Activated T-helper 17 cell treated with anti-CD3 and anti-CD28 coated beads, Interleukin-2, amount 50 U/mL, for 72 hours (primary cell): ENCODE measurements around the gene COX14. TPM values are rescaled to one million over a fixed set of nuclear protein-coding genes. Genes with fewer than 3 reads are reported as not detected.

Source experiments
- ATAC-seq: fragments of 150-1000 bp; cut with Tn5 transposase; replicated peaks from 2 replicates; pipeline ENCODE4 v1.10.0; 2021; ENCODE audit warnings: mild to moderate bottlenecking, moderate library complexity
- H3K27ac Mint-ChIP-seq: one replicate; pipeline ENCODE4 v1.8.0; 2022; ENCODE audit warnings: mixed read lengths
- H3K27me3 Mint-ChIP-seq: one replicate; pipeline ENCODE4 v1.8.0; 2022; ENCODE audit warnings: mixed read lengths
- H3K36me3 Mint-ChIP-seq: one replicate; pipeline ENCODE4 v1.8.0; 2022; ENCODE audit warnings: low read depth, mild to moderate bottlenecking, mixed read lengths
- H3K4me1 Mint-ChIP-seq: one replicate; pipeline ENCODE4 v1.8.0; 2022; ENCODE audit warnings: mixed read lengths
- H3K4me3 Mint-ChIP-seq: one replicate; pipeline ENCODE4 v1.8.0; 2022; ENCODE audit warnings: mild to moderate bottlenecking, mixed read lengths
- H3K9me3 Mint-ChIP-seq: one replicate; pipeline ENCODE4 v1.8.0; 2022; ENCODE audit warnings: mixed read lengths
- total RNA-seq, 2 donors: library from RNA; stranded (reverse); gene quantifications; one replicate each; pipeline ENCODE4 v1.2.3, GENCODE V29; 2022

Gene COX14
- total RNA-seq, 2 donors from 2014 or later = 29.8 to 55.5 TPM

DNA sequence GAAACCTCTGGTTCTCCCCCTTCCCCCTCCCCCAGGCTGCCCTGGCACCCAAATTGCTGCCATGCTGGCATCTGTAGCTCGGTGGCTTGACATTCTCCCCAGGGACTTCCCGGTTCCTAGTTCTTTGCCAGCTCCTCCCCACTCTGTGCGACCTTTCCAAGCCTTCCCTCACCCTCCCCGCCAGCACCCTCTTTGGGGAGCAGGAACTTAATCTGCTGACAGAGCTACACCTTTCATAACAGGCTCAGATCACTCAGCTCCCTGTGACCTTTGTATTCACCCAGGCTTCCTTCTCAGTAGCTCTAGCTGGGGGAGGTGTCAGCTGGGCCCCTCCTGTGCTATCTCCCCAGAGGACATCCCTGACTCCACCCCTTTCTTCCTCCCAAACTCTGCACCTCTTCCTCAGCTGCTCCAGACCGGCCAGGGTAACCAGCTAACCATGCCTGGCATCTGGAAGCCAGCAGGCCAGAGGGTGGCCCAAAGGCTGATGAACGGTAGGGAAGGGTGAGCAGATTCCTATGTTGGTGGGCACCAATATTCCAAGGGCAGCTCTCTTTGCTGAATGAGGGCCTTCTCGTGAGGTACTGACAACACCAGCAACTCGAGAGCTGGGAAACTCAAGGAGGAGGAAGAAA, 1.8 kb upstream of the COX14 start:
- peak overlapping the region; percentile 99 for H3K4me3 Mint-ChIP-seq
- no peaks in the 10 kb centered on the region for H3K27me3 Mint-ChIP-seq
- no peak for ATAC-seq
- no peaks in the 10 kb centered on the region for H3K9me3 Mint-ChIP-seq
- H3K36me3 Mint-ChIP-seq = peaks cover 18% of the 10 kb centered on the region
- peak overlapping the region; percentile 80 for H3K27ac Mint-ChIP-seq
- H3K4me1 Mint-ChIP-seq = peaks cover 19% of the 10 kb centered on the region

DNA sequence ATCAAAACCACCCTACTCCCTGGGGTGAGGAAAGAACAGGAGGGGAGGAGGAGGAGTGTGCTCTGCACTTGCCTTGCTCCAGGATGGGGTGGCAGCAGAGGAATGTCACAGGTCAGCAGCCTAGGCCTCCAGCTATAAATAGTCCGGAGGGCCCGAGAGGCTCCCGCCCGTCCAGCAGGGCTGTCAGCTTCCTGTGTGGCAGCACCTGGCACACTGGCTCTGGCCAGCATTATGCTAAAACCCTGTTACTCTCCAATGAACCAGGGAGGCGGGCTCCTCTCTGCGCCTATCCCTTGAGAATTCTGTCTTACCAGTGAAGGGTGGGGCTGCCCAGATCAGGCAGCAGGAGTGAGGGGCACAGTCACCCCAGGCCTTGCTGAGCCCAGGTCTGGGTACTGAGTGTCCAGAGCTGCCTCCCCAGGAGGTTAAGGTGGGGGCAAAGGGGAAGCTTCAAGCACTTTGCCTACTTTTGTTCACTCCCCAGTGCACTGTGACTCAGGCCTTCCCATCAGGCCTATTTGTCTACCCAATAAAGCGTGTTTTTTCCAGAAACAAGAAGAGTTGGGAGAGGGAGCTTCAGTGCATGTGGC, 1.2 kb upstream of the COX14 start:
- Mint-ChIP-seq H3K9me3 (no peaks in the 10 kb centered on the region), H3K27me3 (no peaks in the 10 kb centered on the region), H3K4me1 (peaks cover 24% of the 10 kb centered on the region), H3K27ac (peak overlapping the region; percentile 99), H3K36me3 (peaks cover 24% of the 10 kb centered on the region), H3K4me3 (peak overlapping the region; percentile 99)
- no peak for ATAC-seq

DNA sequence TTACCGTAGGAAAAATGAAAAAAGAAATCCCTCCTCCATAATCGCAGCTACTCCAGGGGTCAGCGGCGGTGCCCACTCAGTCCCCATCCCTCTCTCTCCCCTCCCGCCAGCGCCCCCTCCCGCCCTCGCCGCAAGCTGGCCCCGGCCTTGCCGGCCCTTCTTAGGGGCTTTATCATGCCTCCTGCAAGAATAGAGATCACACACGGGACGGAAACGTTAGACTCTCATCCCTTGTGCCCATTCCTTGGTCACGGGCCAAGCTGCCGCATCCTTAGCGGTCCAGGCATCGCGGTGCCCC, 692 bp upstream of the COX14 start:
- Mint-ChIP-seq H3K9me3 (no peaks in the 10 kb centered on the region), H3K4me3 (peak overlapping the region; percentile 99), H3K27me3 (no peaks in the 10 kb centered on the region), H3K4me1 (peaks cover 26% of the 10 kb centered on the region), H3K36me3 (peaks cover 29% of the 10 kb centered on the region), H3K27ac (peak overlapping the region; percentile 99)
- no peak for ATAC-seq

DNA sequence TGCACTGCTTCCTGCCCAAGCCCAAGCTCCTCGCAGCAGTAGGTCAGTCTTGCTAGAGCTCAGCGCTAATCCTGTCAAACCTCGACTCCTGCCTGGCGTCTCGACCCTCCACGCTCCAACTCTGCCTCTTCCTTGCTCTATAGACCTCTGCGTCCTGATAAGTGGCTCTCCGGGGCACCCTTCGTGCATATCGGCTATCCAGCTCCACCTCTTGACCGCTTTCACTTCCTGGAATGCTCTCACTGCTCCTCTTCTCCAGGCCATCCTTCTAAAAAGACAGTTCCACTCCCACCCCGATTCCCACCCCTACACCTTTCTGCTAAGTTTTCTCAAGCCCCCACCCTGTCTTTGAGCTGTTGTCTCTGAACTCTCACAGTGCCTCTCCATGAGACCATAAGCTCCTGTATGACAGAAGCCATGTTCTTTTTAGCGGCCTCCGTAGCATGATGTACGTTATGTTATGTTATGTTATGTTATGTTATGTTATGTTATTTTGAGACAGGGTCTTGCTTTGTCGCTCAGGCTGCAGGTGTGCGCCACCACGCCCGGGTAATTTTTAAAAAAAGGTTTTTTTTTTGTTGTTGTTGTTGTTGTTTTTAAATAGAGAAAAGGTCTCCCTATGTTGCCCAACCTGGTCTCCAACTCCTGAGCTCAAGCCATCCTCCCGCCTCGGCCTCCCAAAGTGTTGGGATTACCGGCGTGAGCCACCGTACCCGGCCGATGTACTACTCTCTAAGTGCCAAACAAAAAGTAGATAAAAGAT, 601 bp downstream of the COX14 start:
- peaks cover 42% of the 10 kb centered on the region for H3K36me3 Mint-ChIP-seq
- H3K9me3 Mint-ChIP-seq = no peaks in the 10 kb centered on the region
- peak; percentile 2 for ATAC-seq
- H3K4me3 Mint-ChIP-seq = peak overlapping the region; percentile 99
- peaks cover 26% of the 10 kb centered on the region for H3K4me1 Mint-ChIP-seq
- peak overlapping the region; percentile 99 for H3K27ac Mint-ChIP-seq
- H3K27me3 Mint-ChIP-seq = no peaks in the 10 kb centered on the region

DNA sequence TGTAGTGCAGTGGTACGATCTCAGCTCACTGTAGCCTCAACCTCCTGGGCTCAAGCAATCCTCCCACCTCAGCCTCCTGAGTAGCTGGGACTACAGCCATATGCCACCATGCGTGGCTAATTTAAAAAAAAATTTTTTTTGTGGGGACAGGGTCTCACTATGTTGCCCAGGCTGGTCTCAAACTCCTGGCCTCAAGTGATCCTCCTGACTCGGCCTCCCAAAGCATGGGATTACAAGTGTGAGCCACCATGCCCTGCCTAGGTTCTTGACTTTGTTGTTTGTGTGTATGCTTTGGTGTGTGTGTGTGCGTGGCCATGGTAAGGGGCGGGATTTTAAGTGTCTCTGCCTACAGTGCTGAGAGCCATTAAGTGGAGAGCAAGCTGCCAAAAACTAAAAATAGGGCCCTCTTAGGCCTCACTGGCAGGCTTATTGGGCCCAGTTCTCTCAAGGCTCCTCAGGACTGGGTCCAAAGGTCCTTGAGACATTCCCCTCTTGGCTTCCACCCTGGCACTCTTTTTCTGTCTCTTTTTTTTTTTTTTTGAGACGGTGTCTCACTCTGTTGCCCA, 5.1 kb downstream of the COX14 start:
- Mint-ChIP-seq H3K9me3 (no peaks in the 10 kb centered on the region), H3K27me3 (no peaks in the 10 kb centered on the region), H3K27ac (peak overlapping the region; percentile 52), H3K4me3 (peak overlapping the region; percentile 12), H3K4me1 (peaks cover 24% of the 10 kb centered on the region), H3K36me3 (peaks cover 80% of the 10 kb centered on the region)
- no peak for ATAC-seq

DNA sequence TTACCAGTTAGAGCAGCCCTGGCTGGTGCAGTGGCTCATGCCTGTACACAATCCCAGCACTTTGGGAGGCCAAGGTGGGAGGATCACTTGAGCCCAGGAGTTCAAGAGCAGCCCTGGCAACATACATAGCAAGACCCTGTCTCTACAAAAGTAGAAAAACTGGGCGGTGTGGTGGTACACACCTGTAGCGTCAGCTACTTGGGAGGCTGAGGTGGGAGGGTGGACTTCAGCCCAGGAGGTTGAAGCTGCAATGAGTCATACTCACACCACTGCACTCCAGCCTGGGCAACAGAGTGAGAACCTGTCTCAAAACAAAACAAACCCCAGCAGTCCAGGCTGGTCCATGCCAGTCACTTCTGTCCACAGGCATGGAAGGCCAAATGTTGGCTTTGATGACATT, 7.4 kb downstream of the COX14 start:
- Mint-ChIP-seq H3K4me3 (no peak overlapping the region), H3K4me1 (peaks cover 22% of the 10 kb centered on the region), H3K9me3 (no peaks in the 10 kb centered on the region), H3K36me3 (peaks cover 95% of the 10 kb centered on the region), H3K27me3 (no peaks in the 10 kb centered on the region), H3K27ac (peak overlapping the region; percentile 61)
- no peak for ATAC-seq

DNA sequence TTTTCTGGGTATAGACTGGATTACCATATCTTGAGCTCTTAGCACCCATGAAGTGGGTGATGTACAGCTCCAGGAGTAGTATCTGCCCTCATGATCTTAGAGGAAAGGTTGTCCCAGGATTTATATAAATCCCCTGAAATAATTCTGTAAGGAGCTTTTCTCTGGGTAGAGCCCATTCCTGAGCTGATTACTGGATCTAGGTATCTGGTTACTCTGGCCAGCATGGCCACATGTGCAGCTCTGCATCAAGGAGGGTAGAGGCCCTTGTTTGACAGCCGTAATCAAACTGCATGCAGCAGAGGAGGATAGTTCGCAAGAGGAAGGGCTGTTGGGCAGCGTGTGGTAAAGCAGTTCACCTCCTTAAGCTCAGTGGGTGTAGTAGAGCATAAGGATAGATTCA, 8.5 kb downstream of the COX14 start:
- no peak overlapping the region for H3K27ac Mint-ChIP-seq
- H3K4me3 Mint-ChIP-seq = no peak overlapping the region
- ATAC-seq = no peak
- peaks cover 22% of the 10 kb centered on the region for H3K4me1 Mint-ChIP-seq
- no peaks in the 10 kb centered on the region for H3K9me3 Mint-ChIP-seq
- peaks cover 99% of the 10 kb centered on the region for H3K36me3 Mint-ChIP-seq
- H3K27me3 Mint-ChIP-seq = no peaks in the 10 kb centered on the region

DNA sequence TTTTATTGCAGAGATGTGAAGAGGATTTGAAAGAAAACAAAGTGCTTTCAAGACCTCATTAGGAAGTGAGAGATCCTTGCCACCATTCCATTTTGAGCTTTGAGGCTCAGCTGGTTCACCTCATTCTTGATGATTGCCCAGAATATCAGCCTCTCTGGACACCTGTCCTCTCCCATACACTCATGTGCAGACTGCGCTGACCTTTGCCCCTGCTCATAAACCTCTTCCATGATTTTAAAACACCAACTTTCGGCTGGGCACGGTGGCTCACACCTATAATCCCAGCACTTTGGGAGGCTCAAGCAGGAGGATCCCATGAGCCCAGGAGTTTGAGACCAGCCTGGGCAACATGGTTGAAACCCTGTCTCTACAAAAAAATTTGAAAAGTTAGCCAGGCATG, 8.9 kb downstream of the COX14 start:
- H3K4me1 Mint-ChIP-seq = peaks cover 22% of the 10 kb centered on the region
- H3K9me3 Mint-ChIP-seq = no peaks in the 10 kb centered on the region
- no peaks in the 10 kb centered on the region for H3K27me3 Mint-ChIP-seq
- H3K4me3 Mint-ChIP-seq = no peak overlapping the region
- no peak for ATAC-seq
- H3K27ac Mint-ChIP-seq = peak overlapping the region; percentile 23
- H3K36me3 Mint-ChIP-seq = peaks cover 99% of the 10 kb centered on the region

DNA sequence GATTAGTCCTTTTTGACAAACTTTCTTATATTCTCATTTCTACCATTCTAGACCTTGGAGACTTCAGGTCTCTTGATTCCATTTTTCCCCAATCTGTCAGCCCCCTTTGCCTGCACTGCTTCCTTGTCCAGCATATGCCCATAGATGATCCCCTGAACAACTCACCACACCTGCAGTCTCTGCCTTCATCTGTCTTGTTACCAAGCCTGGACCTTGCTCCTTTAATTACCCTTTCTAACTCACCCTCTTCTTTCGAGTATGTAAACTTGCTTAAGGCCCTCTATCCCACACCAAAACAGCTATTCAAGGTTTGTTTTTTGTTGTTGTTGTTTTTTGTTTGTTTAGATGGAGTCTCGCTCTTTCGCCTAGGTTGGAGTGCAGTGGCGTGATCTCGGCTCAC, 9.6 kb downstream of the COX14 start:
- Mint-ChIP-seq H3K27ac (peak overlapping the region; percentile 23), H3K4me3 (no peak overlapping the region), H3K27me3 (no peaks in the 10 kb centered on the region), H3K9me3 (no peaks in the 10 kb centered on the region), H3K36me3 (peaks cover 99% of the 10 kb centered on the region), H3K4me1 (peaks cover 22% of the 10 kb centered on the region)
- no peak for ATAC-seq

DNA sequence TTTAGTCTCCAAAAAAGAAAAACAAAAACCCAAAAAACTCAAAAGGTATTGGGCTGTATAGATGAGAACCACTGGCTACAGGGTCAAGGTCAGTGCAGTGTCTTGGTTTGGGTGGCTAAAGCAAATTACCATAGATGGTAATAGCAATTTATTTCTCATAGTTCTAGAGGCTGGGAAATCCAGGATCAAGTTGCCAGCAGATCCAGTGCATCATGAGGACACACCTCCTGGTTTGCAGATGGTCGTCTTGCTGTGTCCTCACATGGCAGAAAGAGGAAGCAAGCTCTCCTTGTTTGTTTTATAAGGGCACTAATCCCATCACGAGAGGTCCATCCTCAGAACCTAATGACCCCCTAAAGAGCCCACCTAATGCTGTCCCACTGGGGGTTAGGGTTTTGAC, 11.2 kb downstream of the COX14 start:
- no peak overlapping the region for H3K4me3 Mint-ChIP-seq
- no peaks in the 10 kb centered on the region for H3K9me3 Mint-ChIP-seq
- H3K27ac Mint-ChIP-seq = no peak overlapping the region

DNA sequence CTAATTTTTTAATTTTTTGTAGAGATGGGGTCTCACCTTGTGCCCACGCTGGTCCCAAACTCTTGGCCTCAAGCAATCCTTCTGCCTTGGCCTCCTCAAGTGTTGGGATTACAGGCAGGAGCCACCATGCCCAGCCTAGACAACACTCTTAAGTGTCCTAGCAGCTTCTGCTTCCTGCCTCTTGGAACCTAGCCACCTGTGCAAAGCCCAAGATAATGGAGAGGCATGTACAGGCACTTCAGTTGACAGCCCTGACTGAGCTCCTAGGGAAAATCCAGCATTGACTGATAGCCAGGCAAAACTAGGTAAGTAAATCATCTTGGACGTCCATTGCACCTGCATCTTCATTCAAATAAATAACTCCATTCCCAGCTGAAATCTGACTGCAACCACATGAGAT, 15.5 kb downstream of the COX14 start:
- Mint-ChIP-seq H3K9me3 (no peaks in the 10 kb centered on the region), H3K27me3 (no peaks in the 10 kb centered on the region), H3K4me3 (no peak overlapping the region), H3K36me3 (peaks cover 100% of the 10 kb centered on the region), H3K27ac (no peak overlapping the region), H3K4me1 (peaks cover 11% of the 10 kb centered on the region)
- ATAC-seq = no peak

More for the DNA sequence above, 11.2 kb downstream of the COX14 start:
- H3K36me3 Mint-ChIP-seq = peaks cover 99% of the 10 kb centered on the region
- H3K4me1 Mint-ChIP-seq = peaks cover 22% of the 10 kb centered on the region
- no peaks in the 10 kb centered on the region for H3K27me3 Mint-ChIP-seq
- no peak for ATAC-seq

DNA sequence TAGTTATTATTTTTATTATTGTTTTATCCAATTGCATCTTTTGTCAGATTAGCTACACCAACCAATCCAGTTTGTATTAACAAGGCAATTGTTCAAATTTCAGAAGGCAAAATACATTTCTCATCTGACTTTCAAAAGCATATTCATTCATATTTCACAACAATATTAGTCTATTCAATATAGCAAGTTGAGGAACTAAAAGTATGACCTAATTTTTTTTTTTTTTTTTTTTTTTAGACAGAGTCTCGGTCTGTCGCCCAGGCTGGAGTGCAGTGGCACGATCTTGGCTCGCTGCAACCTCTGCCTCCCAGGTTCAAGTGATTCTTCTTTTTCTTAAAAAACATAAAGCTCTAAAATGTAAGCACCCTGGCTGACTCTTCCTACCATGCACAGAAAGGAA, 17.3 kb downstream of the COX14 start:
- Mint-ChIP-seq H3K4me1 (peaks cover 14% of the 10 kb centered on the region), H3K4me3 (no peak overlapping the region), H3K27me3 (no peaks in the 10 kb centered on the region), H3K9me3 (no peaks in the 10 kb centered on the region), H3K36me3 (peaks cover 100% of the 10 kb centered on the region), H3K27ac (no peak overlapping the region)
- no peak for ATAC-seq

DNA sequence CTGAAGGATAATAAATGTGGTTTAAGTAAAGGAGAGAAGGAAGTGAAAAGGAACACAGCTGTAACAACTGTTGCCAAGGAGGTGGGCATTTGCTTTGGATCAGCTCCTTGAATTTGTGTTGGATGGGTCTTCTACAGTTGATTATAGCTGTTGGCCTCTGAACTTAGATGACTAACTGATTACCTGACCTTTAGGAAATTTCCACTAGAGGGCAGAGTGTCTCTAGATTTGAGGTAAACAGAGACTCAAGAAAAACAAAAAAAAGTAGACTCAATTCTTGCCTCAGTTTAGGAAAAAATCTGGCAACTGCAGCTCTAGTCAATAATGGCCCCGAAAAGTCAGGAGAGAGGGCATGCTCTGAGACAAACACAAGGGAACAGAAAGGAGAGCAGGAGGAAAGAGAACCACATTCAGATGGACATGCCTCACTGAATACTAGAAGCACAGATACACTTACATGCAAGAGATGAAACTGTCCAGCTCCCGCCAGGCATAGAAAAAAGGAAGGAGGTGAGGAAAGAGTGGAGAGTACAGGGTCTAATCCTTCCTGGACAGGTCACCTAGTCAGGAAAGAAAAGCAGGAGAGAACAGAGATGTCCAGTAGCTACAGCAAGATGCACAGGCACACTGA, 20.6 kb downstream of the COX14 start:
- ATAC-seq = peak; percentile 64
- no peaks in the 10 kb centered on the region for H3K27me3 Mint-ChIP-seq

DNA sequence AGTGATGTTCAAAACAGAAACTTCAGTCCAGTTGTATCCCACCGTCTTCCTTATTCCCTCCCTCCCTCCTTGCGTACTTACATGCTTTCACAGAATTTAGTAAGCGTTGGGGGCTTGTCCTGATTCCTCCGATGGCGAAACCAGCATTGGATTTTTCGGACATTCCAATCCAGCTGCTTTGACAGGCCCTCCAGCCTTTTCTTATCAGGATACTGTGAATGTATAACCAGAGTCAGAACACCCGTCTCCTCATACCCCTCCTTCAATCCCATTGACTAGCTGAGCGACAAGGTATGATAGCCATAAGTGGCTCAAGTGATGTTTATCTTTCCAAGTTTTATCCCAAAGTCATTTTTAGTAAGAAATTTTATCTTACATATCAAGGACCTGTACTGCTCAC, 31.0 kb downstream of the COX14 start:
- Mint-ChIP-seq H3K4me1 (no peaks in the 10 kb centered on the region), H3K27me3 (no peaks in the 10 kb centered on the region), H3K36me3 (peaks cover 65% of the 10 kb centered on the region), H3K9me3 (no peaks in the 10 kb centered on the region), H3K4me3 (no peak overlapping the region), H3K27ac (no peak overlapping the region)
- no peak for ATAC-seq

More for the DNA sequence above, 20.6 kb downstream of the COX14 start:
- Mint-ChIP-seq H3K9me3 (no peaks in the 10 kb centered on the region), H3K27ac (peak overlapping the region; percentile 27), H3K4me3 (no peak overlapping the region), H3K36me3 (peaks cover 99% of the 10 kb centered on the region), H3K4me1 (peaks cover 10% of the 10 kb centered on the region)
